DMS114 treated with DMSO at 0.1 percent for 48 hours (cell line): ENCODE measurements around the gene RAP1GAP.

Experiments
- DNase-seq: peaks from one replicate; lab custom pipeline; 2025; ENCODE audit not compliant: unreplicated experiment; lab: John Stamatoyannopoulos, UW

Gene RAP1GAP

DNA sequence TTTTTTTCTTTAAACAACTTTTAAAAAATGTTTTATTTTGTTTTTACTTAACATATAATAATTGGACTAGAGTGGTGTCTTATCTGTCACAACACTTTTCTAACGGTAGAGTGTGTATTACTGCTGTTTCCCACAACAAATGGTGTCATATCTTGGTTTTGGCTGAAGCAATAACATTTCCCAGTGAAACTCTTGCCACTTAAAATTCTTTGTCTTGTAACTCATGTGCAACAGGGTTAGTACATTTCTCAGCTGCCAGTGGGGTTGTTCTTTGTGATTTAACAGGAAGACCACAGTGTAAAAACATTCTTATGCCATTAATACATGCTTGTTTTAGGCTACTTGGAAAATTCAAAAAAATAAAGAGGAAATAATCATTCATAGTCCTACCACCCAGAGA is 116.4 kb downstream of the RAP1GAP start:
- DNase-seq = no peak

DNA sequence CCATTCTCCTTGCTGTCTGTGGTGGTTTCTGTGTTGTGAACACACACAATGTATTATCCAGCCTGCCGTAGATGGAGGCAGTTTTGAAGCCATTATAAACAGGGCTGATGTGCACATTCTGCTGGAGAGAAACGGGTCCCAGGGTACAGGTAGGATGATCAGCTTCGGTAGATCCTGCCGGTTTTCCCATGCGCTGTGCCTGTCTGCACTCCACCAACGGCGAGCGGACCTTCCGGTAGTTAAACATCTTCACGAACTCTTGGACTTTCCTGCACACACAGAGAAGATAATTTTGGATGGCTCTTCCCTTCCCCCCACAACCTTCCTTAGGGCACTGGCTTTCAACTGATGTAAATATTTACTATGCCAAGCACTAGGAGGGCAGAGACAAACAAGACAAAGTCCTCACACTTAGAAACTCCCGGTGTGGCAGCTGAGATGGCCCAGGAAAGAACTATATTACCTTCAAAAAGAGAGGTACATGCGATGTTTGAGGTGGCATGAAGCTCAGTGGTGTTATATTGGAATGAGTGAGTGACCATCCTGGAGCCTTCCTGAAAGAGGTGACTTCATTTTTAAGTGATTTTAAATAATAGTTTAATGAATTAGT is 118.2 kb downstream of the RAP1GAP start:
- DNase-seq = no peak

DNA sequence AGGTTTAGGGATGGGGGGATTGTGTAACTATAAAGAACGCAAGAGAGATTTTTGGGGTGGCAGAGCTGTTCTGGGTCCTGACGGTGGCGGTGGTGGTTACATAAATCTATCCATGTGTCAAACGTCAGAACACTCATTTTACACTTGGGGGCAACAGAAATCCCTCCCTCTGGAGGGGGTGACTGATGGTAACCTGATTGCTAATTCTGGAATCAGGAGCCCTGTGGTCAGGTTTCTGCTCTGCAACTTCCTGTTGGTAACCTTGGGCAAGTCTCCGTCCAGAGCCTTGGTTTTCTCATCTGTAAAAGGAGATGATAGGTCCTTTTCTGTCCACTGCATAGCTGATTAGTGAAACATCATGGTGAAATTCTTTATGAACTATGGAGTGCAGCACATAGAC is 119.1 kb downstream of the RAP1GAP start:
- no peak for DNase-seq

DNA sequence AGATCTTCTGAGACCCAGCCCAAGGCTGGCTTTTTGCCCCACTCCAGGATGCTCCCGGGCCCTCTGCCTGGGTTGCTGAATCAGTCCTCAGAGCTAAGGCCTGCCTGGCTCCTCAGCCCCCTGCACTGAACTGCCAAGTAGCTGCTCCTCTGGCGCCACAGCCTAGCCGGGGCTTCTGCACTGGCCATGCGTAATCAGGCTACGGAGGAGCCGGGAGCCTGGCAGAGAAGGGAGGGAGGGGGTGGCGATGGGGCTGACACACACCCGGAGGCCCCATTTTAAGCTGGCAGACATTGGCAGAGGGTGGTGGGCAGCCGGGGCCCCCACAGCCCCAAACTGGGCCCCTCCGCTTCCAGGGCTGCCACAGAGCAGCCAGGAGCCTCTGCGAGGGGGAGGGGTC is 121.3 kb downstream of the RAP1GAP start:
- no peak for DNase-seq
